Activated T-cell treated with anti-CD3 and anti-CD28 coated beads for 24 hours (primary cell): Measurements from ENCODE around the gene GABRB3.
"Not testable (repeated sequence)": the region's sequence is repeated elsewhere in the genome, so short reads cannot be mapped to it uniquely, and the experiment has no call there.

Experiments used
- DNase-seq: peaks from one replicate; pipeline ENCODE4 v3.0.0-alpha.2; 2020; ENCODE audit warnings: low read depth

The GABRB3 gene

DNA sequence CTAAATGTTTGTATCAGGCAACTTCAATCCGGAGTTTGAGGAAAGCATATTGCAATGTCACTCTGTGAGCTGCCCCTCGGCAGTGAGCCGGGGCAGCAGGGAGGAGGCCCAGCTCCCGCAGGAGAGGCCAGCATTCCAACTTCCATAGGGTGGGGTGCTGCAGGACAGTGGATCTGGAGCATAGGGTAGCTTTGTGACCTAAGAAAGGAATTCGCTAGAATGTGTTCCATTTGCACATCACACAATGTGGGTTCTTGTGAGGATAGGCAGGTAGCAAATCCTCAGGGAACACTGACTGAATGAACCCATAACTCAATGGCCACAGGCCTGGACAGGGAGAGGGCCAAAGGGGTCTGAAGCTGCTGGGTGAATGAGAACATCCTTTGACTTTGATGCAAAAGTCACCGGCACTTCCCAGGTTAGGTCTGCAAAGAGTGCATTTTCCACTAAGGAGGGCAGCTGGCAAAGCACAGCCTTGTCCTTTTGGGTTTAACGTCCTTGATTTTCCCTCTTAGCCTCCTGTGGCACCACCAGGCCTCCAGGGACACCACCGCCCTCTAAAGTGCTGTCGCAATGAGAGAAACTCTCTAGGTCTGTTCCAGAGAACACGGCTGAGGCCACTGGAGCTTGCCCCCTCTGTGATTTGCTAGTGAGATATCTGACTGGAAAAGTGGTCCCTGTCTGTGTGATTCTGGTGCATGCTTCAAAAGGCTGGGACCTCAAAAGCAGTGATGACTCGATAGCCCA is 36.2 kb downstream of the GABRB3 start:
- no peak for DNase-seq

DNA sequence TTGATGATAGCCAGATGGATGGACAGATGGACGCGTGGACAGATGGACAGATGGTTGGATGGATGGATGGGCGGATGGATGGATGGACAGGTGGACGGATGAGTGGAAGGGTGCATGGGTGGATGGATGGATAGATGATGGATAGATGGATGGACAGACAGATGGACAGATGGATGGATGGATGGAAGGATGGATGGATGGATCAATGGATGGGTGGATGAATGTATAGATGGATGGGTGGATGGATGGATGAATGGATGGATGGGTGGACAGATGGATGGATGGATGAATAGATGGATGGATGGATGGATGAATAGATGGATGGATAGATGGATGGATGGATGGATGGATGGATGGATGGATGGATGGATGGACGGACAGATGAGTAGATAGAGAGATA is 40.9 kb downstream of the GABRB3 start:
- no peak for DNase-seq

DNA sequence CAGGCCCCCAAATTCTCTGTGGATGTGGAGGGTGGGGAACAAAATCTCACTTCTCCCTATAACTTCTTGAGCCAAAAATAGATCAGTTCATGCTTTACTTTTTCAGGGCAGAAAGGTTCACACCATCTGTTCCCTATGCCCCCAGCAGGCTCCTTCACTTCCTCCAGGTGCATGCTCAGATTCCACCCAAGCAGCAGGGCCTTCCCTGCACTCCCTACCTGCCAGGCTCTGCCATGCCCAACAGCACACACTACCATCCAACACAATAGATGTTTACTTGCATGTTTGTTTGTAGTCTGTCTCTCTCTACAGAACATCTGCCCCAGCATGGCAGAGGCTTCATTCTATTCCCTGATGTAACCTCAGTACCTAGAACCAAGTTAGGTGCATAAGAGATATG is 43.3 kb downstream of the GABRB3 start:
- DNase-seq = no peak

DNA sequence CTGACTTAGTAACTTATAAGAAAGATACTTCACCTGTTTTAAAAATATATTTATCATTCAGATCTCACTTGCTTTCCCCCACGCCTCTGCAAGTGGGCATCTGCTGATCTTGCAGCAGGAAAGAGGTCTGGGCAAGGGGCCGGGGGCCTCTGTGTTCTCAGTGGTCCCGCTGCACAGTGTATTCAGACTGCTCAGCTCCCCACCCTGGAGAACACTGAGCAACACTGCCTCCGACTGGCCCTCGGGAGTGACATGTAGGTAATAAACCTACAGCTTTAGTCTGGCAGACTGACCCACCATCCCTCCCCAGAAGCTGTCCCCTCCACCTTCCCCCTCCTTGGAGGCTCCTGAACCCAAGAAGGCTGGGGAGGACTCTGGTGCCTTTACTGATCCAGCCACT is 43.8 kb downstream of the GABRB3 start:
- DNase-seq = no peak

DNA sequence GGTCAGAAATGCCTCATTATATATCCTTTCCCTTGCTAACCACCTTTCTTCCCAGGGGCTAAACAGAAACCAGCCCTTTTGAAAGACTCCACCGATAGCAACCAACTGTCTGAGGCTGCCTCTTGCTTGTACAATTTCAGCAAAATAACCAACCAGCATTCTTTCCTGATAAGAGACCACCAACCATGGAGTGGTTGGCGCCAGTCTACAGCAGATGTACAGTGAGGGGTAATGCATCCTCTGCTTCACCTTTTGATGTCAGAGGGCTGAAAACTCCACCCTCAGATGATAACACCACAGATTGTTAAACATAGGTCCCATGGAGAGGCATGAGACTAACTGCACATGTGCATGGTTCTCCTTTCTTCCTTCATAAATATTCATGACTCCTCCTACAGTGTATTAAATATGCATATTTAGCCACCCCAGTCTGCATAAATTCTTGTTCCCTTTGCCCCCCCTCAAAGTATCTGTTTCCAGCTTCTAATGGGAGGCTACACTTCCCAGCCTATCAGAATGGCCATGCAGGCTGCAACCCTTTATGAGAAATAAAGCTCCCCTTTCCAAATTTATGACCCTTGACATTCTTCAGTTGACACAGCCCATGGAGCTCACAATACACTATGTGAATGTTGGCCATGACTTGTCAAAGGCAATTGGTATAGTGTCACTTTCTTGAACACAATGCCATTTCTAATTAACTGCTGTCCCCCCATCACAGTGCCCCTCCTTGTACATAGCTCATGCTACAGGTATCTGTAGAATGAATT is 48.3 kb downstream of the GABRB3 start:
- no peak for DNase-seq

DNA sequence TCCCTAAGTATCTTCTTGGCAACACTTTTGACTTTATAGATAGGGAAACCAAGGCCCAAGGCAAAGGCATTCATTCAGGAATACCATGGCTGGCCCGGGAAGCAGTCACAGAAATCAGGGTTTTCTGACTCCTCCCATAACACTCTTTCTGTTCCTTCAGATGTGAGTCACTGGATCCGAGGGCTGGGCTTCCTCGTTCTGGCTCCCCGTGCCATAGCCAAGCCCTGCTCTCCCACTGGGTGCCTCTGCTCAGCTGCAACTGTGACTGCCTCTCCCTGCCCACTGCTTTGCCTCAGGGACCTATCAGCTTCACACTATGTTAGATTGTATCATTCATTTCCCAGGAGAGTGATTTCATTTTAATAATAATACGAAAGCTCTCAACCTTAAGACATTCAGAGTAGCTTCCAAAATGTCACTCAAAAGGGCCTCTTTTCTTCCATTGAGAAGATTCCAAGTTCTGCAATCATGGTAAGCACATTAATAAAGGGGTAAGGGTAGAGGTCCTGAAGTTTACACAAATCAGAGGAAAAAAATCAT is 50.2 kb downstream of the GABRB3 start:
- no peak for DNase-seq

DNA sequence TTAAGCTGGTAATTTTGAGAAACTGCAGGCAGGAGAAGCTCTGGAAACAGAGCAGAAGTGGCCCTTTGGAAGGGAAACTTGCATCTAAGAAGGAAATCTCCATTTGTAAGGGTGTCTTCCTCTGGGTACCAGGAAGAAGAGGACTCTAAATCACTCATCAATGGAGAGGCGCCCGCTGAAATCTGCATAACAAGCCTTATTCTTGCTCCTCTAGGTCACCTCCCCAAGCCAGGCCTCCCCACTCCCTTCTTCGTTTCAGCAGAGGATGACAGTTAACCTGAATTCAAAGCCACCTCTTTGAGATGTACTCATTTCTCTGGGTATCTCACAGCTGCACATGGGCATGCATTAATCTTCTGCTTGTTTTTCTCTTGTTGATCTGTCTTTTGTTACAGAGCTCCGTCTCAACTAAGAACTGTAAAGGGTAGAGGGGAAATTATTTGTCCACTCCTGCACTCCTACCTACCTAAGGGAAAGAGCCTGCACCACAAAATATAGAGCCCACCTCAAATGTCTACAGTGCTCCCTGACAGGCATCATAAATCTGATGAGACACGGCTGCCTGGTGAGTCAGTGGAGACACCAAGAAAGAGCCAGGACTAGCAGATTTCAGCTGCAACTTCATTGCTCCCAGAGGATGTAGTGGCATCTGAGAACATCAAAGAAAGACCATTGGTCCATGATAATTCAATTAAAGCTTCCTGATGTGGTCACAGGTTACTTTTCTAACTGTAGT is 51.5 kb downstream of the GABRB3 start:
- no peak for DNase-seq

DNA sequence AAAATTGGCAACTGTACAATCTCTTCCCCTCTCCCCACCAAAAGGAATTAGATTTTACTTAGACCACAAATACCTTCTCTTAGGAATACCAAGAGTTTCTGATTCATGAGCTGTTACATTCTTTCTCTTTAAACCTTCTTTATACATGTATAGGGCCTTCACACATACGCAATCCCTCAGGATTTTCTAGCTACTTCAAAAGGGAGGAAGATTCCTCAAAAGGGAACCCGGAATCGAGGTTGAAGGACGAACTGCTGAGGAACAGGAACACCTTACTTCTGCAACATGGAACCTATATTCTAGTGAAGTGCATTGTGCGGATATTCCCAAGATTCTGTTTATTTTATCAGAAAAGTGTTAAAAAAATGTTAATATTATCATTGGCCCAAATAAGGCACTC is 52.3 kb downstream of the GABRB3 start:
- DNase-seq = no peak

DNA sequence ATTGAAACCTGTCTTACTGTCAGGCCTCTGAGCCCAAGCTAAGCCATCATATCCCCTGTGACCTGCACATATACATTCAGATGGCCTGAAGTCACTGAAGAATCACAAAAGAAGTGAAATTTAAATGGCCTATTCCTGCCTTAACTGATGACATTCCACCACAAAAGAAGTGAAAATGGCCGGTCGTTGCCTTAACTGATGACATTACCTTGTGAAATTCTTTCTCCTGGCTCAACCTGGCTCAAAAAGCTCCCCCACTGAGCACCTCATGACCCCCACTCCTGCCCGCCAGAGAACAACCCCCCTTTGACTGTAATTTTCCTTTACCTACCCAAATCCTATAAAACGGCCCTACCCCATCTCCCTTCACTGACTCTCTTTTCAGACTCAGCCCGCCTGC is 53.0 kb downstream of the GABRB3 start:
- DNase-seq = not testable (repeated sequence)

DNA sequence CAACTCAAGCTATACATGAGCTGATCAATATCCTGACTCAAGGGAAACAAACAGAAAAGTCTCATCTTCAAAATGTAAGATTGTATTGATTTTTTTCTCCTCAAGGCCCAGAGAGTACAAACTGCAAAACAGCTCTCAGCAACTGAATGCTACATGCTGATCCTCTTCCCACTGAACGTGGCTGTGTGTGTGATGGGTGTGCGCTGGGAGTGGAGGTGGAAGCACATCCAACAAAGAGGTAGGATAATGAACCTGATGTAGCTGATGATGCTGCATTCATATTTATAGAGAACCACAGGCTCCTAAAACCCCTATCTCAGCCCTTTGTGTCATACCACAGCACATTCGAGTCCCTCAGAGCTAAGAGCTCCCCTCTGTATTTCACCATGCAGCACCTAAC is 56.8 kb downstream of the GABRB3 start:
- no peak for DNase-seq

DNA sequence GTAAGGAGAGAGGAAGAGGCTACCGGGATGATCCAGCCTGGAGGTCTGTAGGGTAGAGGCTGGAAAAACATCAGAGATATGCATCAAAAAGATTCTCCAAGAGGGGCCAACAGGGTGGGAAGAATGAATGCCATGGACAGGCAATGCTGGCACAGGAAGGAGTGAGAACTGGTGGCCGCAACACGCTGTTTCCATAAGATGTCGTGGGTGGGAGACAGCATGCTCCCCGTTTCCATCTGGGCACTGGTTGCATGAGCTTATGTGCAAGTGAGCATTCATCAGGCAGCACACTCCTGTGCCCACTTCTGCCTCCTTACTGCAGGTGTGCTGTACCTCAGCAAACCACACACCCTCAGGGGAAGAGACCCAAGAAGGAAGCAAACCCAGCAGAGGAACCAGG is 59.4 kb downstream of the GABRB3 start:
- no peak for DNase-seq

DNA sequence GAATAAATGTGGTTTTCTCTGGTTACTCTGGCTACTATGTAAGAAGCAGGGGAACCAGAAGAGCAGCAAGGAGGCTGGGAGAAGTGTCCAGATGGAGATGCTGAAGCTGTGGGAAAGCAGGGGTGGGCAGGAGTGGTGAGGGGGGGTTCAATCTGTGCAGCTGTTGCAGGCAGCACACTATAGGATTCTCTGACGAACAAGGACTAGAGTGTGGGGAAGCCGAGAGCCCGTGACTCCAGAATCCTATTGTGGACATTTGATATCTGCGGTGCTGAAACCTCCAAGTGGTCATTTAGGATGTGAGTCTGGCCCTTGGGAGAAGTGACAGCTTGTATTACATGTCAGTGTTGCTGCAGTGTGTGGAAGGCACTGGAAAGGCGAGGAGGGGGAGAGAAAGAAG is 60.5 kb downstream of the GABRB3 start:
- no peak for DNase-seq

DNA sequence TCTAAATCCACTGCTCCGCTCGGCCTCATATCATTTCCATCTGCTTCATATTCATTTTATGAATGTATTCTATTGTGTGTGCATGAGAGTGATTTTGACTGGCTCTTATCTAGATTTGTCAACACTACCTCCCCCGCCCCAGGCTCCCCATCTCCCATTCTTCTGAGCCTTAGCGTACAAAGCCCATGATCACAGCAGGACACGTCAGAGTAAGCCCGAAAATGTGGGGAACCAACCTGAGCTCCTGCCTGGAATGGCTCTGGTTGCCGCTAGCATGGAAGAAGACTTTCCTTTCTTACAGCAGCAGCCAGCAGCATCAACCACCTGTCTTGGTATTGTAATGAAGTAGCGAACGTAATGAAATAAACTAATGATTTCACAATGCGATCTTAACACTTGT is 61.4 kb downstream of the GABRB3 start:
- DNase-seq = no peak

DNA sequence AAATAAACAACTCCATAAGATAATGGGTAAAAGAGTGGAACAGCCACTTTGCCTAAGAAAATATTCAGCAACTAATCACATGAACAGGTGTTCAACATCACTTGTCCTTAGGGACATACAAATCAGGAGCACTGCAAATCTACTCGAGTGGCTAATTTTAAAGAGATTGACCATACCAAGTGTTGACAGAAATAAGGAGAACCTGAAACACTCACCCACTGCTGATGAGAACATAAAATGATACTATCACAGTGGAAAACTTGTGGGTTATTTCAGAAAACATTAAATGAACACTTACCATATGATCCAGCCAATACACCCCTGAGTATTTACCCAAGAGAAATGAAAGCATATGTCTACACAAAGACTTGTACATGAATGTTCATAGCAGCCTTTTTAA is 70.5 kb downstream of the GABRB3 start:
- DNase-seq = no peak

DNA sequence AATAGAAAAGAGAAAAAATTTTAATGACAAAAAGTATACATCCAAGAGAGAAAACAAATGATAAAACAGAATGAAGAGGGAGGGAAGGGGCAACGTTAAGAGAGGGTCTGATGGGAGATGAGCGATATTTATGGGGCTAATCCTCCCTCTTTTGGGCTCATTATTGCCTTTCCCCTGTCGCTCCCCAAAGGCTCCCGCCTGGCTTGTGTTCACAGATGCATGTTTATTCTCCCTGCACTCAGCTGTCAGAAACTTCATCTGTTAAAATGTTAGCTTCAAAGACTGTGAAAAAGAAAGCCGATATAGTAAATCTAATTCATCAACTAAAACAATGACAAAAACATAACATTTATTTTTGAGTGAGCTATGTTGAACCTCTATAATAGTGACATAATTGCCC is 74.3 kb downstream of the GABRB3 start:
- no peak for DNase-seq

DNA sequence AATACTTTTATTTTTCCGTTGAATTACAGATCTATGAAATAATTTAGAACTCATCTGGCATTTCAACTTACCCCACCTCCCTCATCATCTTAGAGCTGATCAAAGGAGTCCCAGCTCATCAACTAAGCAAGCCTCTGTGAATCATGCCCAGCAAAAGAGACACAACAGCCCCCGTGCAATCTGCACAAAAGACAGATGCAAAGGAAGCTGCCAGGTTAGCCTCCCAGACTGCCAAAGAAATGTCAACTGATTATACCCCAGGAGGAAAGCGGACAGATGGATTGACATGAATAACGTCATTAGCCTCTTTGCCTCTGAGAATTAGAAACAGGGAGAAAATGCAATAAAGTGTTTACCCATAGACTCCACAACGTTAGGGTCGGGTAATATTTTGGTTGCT is 75.0 kb downstream of the GABRB3 start:
- no peak for DNase-seq

DNA sequence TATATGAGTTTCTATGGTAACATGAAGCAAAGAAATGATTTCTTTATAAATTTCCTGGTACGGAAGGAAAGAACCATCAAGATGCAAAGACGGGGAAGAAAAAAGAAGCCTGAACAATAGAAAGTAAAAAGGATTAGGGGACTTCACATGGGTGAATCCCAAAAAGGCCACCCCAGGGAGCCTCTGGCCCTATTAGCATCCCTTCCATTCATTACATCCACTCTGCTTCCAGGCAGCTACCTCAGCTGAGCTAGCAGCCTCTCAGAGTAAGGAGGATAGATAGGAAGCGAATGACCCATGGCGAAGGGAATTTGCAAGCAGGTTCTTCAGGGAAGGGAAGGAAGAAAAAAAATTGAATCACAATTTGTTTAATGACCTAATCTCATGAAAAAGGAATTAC is 81.6 kb downstream of the GABRB3 start:
- no peak for DNase-seq

DNA sequence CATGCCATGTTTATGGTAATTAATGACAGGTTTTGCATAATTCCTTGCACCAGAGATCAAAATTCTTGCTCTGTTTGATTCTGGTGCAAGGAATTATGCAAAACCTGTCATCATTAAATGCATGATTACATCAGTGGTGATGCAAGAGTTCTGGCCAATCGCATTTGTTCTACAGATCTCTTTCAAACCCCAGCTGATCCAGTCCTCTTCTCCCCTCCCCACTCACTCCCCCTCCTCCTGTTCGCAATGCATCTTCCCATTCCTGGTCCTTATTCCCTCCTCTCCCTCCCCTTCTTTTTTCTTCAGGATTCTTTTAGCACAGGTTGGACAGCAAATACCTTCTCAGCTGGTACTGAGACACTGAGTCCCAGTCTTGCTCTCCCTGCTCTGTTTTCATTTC is 82.1 kb downstream of the GABRB3 start:
- DNase-seq = no peak

DNA sequence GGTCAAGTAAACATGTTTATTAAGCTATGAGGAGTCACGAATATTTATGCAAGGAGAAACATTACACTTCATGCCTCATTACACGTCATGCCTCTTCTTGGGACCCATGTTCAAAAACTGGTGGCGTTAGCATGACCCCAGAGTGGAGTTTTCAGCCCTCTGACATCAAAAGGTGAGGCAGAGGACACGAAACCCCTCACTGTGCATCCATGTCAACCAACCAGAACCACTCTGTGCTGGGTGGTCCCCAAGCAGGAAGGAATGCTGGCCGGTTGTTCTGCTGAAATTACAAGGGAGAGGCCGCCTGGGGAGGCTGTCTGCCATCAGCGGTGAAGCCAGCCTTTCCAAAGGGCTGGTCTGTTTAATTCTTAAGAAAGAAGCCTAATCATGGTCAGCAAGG is 83.4 kb downstream of the GABRB3 start:
- DNase-seq = no peak

DNA sequence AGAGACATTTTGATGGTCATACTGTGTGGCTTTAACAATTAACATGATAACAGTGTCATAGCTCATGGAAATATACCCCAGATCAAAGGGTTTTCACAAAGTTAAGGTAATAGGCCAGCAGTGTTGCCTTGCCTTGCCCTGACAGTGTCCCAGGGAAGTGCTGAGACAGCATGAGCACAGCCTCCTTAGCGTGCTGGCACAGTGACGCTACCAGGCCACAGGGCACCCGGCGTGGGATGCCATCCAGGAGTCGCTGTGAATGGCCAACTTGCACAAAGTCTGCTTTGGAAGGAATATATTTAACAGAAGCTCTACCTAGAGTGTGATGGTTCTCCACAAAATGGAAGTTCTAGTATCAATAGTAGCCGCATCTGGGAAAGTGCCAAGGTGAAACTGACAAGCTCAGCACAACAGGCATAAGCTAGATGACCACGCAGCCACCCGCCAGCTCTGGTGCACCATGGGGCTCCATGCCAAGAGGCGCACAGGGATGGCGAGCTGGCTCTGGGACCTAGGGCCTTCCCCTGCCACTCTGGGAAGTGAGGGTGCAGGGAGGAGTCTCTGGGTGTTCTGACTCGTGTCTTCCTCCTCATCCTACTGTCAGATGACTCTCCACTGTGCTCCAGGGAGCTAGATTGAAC is 86.2 kb downstream of the GABRB3 start:
- DNase-seq = no peak

DNA sequence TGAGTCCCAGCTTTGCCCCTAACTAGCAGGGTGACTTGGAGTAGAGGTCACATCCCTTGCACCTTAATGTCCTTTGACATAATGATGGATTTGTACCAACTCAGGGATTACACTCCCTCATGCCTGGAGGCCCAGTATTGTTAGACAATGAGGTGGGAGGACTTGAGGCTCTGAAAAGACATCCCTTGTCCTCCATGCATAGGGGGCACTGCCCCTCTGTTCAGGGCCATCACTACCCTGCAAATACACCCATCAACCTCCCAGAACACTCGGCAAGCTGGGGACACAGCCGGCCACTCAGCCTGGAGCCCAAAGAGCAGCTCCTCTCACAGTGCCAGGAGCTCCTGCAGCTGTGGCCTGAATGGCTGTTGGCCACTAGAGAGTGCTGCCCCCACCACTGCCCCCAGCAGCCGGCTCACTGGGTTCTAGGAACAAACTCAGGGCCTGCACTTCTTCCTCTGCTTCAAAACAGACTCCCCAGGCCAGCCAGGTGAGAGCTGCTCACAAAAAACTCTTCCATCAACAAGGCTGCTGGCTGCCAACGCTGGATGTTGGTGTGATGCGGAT is 90.2 kb downstream of the GABRB3 start:
- DNase-seq = no peak

DNA sequence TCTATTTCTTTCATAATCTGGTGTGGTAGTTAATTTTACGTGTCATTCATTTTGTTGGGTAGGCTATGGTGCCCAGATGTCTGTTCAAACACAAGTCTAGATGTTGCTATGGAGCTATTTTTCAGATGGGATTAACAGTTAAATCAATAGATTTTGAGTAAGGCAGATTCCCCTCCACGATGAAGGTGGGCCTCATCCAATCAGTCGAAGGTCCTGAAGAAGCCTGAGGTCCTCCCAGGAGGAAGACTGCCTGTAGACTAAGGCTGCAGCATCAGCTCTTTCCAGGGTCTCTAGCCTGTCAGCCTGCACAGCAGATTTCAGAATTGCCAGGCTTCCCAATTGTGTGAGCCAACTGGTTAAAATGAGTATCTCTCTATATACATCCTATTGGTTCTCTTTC is 92.9 kb downstream of the GABRB3 start:
- DNase-seq = no peak
